HEK293T (cell line): ENCODE data around the gene GMDS.

ENCODE experiments used
- CTCF ChIA-PET: fragments of 350-600 bp; formaldehyde crosslinking; extraction: SDS; loops from one replicate; lab custom pipeline; 2021; ENCODE audit warnings: antibody characterized with exemption, inconsistent platforms; lab: Yijun Ruan, JAX
- POLR2A ChIA-PET: fragments of 350-600 bp; formaldehyde crosslinking; extraction: SDS; loops from one replicate; lab custom pipeline; 2020; ENCODE audit warnings: antibody characterized with exemption, inconsistent platforms; lab: Yijun Ruan, JAX
- DNase-seq: peaks from one replicate; pipeline ENCODE4 v3.0.0; 2012; ENCODE audit warnings: mixed read lengths; ENCODE audit errors: extremely low spot score
- ARNT ChIP-seq: fragments of 450-650 bp; IDR thresholded peaks from 2 replicates; pipeline ENCODE4 v1.6.1; 2017; ENCODE audit warnings: mild to moderate bottlenecking
- BHLHE40 ChIP-seq: fragments of 450-650 bp; IDR thresholded peaks from 2 replicates; pipeline ENCODE4 v1.6.1; 2016; ENCODE audit warnings: mild to moderate bottlenecking, moderate library complexity, borderline replicate concordance
- CTBP1 ChIP-seq: fragments of 450-650 bp; IDR thresholded peaks from 2 replicates; pipeline ENCODE4 v1.6.1; 2016; ENCODE audit warnings: borderline replicate concordance
- FOXA1 ChIP-seq: fragments of 450-650 bp; IDR thresholded peaks from 2 replicates; pipeline ENCODE4 v1.6.1; 2016; ENCODE audit warnings: mild to moderate bottlenecking
- FOXK2 ChIP-seq: fragments of 450-650 bp; IDR thresholded peaks from 2 replicates; pipeline ENCODE4 v1.6.1; 2016; ENCODE audit warnings: mild to moderate bottlenecking
- FOXM1 ChIP-seq: fragments of 450-650 bp; IDR thresholded peaks from 2 replicates; pipeline ENCODE4 v1.6.1; 2017; ENCODE audit warnings: mild to moderate bottlenecking, borderline replicate concordance
- HDGF ChIP-seq: fragments of 450-650 bp; IDR thresholded peaks from 2 replicates; pipeline ENCODE4 v1.6.1; 2017; ENCODE audit warnings: antibody characterized with exemption, borderline replicate concordance
- L3MBTL2 ChIP-seq: fragments of 450-650 bp; conservative IDR thresholded peaks from 2 replicates; pipeline ENCODE4 v1.6.1; 2016; ENCODE audit warnings: mild to moderate bottlenecking
- LEF1 ChIP-seq: fragments of 450-650 bp; IDR thresholded peaks from 2 replicates; pipeline ENCODE4 v1.6.1; 2017; ENCODE audit warnings: mild to moderate bottlenecking, borderline replicate concordance
- NFRKB ChIP-seq: fragments of 450-650 bp; IDR thresholded peaks from 2 replicates; pipeline ENCODE4 v1.6.1; 2016; ENCODE audit warnings: mild to moderate bottlenecking, moderate library complexity
- SP1 ChIP-seq: fragments of 450-650 bp; IDR thresholded peaks from 2 replicates; pipeline ENCODE4 v1.6.1; 2017
- SUZ12 ChIP-seq: fragments of 450-650 bp; IDR thresholded peaks from 2 replicates; pipeline ENCODE4 v1.6.1; 2016; ENCODE audit warnings: mild to moderate bottlenecking
- TARDBP ChIP-seq: fragments of 450-650 bp; IDR thresholded peaks from 2 replicates; pipeline ENCODE4 v1.6.1; 2016
- ZNF384 ChIP-seq: fragments of 450-650 bp; IDR thresholded peaks from 2 replicates; pipeline ENCODE4 v1.6.1; 2016
- TF ChIP-seq, protein P1 (sequence below): fragments of 450-650 bp; IDR thresholded peaks from 2 replicates; pipeline ENCODE4 v1.6.1; 2016

The GMDS gene

DNA sequence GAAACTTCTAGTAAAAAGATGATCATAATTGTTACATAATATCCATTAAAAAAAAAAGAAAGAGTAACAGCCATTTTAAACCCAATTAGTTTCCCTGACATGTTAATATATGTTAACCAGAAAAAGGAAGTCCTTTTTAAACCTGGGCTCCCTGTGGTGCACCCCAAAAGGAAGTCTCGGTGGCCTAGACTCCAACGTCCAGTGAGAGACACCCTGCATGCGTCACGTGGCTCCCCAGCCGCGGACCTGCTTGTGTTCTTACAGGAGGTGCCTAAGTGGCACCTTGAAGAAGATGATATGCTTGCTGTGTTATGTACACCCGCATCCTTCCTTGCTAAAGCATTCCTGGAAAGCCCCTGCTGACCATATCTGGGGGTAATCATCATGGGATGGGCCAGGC is 585.6 kb downstream of the GMDS start:
- no peak for DNase-seq
- ChIA-PET POLR2A (no interaction called here), CTCF (no interaction called here)
- TF ChIP-seq SUZ12 (no peak), LEF1 (no peak), FOXA1 (no peak), TARDBP (no peak), SP1 (no peak), ARNT (no peak), CTBP1 (no peak), ZNF384 (no peak), L3MBTL2 (no peak), HDGF (no peak), FOXM1 (no peak)
- TF ChIP-seq, protein P1, sequence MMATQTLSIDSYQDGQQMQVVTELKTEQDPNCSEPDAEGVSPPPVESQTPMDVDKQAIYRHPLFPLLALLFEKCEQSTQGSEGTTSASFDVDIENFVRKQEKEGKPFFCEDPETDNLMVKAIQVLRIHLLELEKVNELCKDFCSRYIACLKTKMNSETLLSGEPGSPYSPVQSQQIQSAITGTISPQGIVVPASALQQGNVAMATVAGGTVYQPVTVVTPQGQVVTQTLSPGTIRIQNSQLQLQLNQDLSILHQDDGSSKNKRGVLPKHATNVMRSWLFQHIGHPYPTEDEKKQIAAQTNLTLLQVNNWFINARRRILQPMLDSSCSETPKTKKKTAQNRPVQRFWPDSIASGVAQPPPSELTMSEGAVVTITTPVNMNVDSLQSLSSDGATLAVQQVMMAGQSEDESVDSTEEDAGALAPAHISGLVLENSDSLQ = no peak

DNA sequence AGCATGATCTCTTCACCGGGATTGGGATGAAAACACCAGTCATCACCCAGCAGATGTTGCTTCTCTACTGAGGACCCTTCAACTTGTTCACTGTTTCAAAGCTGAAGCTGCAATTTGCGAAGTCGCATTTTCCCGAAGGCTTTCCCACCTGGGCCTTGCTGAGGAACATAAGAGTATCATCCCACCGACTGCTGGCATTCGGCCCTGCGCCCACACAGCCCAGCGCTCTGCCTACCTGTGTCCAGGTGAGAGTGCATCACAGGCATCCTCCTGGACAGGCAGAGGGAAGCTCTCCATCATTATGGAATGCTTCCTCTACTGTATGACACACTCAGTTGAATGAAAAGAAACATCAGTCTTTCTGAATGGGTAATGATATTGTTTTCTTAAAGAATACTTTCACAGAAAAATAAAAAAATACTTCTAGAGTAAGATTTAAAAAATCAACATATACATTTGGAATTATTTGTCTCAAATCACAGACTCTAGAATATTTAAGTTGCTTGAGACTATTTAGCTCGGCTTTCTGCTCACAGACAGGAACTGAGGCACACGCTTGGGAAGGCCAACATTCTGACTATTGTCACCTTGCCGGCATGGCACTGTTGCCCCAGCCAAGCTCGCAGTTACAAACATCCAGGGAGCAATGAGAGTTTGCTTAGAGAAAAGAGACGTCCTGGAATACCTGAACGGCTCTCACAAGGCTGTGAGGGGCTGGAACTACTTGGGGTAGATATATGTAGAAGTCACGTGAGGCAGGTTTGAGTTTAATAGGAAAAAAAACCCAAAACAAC is 587.0 kb downstream of the GMDS start:
- CTCF ChIA-PET = interaction anchor here (0.7 to 1.2 kb wide), 3 partner anchors 26 to 62 kb away, joined by 3 to 4 read pairs (median 3); no protein-coding TSS in a partner anchor
- TF ChIP-seq FOXM1 = no peak
- TF ChIP-seq BHLHE40 = no peak
- TF ChIP-seq, protein P1 = no peak
- DNase-seq = no peak
- POLR2A ChIA-PET = interaction anchor here (0.9 to 1.0 kb wide), 3 partner anchors 9 to 48 kb away, joined by 3 read pairs; no protein-coding TSS in a partner anchor

- TF ChIP-seq FOXM1 (no peak), ZNF384 (peak; percentile 38; the same call in 1 of the 2 replicates), FOXA1 (no peak)
- POLR2A ChIA-PET = interaction anchor here (0.9 kb wide), 2 partner anchors 9 to 31 kb away, joined by 3 read pairs; no protein-coding TSS in a partner anchor
- no peak for DNase-seq
- CTCF ChIA-PET = interaction anchor here (0.7 to 1.2 kb wide), 3 partner anchors 25 to 61 kb away, joined by 3 to 4 read pairs (median 3); no protein-coding TSS in a partner anchor
Measured at GRCh38 chr6:1657771-1658165, 587.6 kb downstream of the GMDS start.

DNA sequence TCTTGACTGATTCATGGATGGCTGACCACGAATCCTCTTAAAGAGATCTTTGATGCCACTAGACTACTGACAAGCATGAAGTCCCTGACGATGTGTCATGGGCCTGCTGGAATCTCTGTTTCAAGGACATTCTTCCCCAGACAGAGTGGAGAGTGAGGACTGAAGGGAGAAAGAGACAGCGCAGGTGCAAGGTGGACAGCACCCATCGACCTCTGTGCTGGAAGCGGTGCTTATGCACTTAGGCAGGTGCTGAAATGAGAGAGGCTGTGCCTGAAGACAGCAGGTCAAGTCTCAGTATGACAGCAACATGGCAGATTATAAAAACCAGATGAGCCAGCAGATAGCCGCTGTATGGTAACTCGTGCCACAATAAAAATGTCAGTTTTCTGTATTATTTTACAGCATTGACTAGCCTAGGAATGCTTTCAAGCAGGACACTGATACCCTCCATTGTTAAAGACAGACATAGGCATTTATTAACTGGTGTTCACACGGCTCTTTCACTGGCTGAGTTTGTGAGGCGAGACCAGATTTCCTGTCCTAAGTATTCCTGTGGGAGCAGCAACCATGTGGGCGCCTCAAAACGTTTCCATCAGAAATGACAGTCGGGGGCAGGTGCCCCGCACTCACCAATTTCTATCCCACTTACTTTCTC is 588.2 kb downstream of the GMDS start:
- ChIA-PET POLR2A (no interaction called here), CTCF (no interaction called here)
- no peak for DNase-seq
- TF ChIP-seq FOXK2 (no peak), HDGF (no peak)
- TF ChIP-seq, protein P1 = peak; percentile 77

- no peak for TF ChIP-seq CTBP1
- TF ChIP-seq, protein P1 = 0 out of 2 replicates have a peak, but pooled peaks have one; percentile 11
- CTCF ChIA-PET = interaction anchor here (0.7 kb wide), 1 partner anchor 55 kb away, joined by 3 read pairs; no protein-coding TSS in a partner anchor
- POLR2A ChIA-PET = no interaction called here
- no peak for DNase-seq
Measured at GRCh38 chr6:1654054-1654453, 591.4 kb downstream of the GMDS start.

DNA sequence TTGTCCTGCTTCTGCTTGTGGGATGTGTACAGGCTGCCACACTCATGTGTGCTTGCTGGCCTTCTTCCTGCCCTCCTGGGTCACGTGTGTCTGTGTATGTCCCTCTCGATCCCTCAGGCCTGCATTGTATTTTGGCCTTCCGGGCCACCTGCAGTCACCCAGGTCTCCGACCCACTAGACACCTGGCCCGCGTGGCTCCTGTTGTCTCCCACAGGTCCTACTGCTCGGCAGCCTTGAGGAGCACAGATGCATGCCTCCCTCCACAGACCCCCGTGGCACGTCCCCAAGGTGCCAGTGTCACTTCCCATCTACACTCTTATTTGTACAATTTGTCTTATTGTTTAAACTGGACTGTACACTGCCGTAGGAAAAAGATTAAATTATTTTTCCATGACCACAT is 592.6 kb downstream of the GMDS start:
- DNase-seq = no peak
- ChIA-PET POLR2A (no interaction called here), CTCF (no interaction called here)
- TF ChIP-seq CTBP1 = no peak
- TF ChIP-seq TARDBP = no peak
- TF ChIP-seq FOXM1 = no peak
- TF ChIP-seq HDGF = no peak
- TF ChIP-seq NFRKB = no peak
- no peak for TF ChIP-seq BHLHE40
